AG09319 (cell line): ENCODE measurements around the gene GLCCI1.

Experiments
- DNase-seq: peaks from one replicate; pipeline ENCODE4 v3.0.0-alpha.2; 2010; ENCODE audit warnings: low read depth; ENCODE audit errors: extremely low read depth
- CTCF ChIP-seq: IDR thresholded peaks from 2 replicates; pipeline ENCODE4 v1.5.1; 2011; ENCODE audit warnings: low read depth, mild to moderate bottlenecking, inconsistent platforms, low read length, moderate library complexity

The GLCCI1 gene

GRCh38 chr7:8113184-8113583, 144.6 kb downstream of the GLCCI1 start:
- no peak for TF ChIP-seq CTCF
- no peak for DNase-seq

GRCh38 chr7:8114175-8114574, 145.6 kb downstream of the GLCCI1 start:
- no peak for DNase-seq
- no peak for TF ChIP-seq CTCF

GRCh38 chr7:8115547-8116402, 147.2 kb downstream of the GLCCI1 start:
- no peak for TF ChIP-seq CTCF
- no peak for DNase-seq

GRCh38 chr7:8117195-8117594, 148.6 kb downstream of the GLCCI1 start:
- no peak for DNase-seq
- TF ChIP-seq CTCF: no peak

- DNase-seq: no peak
- no peak for TF ChIP-seq CTCF
Measured at GRCh38 chr7:8119262-8119661, 150.7 kb downstream of the GLCCI1 start.

GRCh38 chr7:8120390-8121058, 151.9 kb downstream of the GLCCI1 start:
- no peak for TF ChIP-seq CTCF
- no peak for DNase-seq

GRCh38 chr7:8121243-8121642, 152.6 kb downstream of the GLCCI1 start:
- no peak for DNase-seq
- TF ChIP-seq CTCF: no peak
